ENCODE results near the gene COX5A.

- no peak for TF ChIP-seq ZNF274 (IDR thresholded peaks at IDR 0.05; ENCODE audit: low read depth, low read length)
- TF ChIP-seq SUZ12 (IDR thresholded peaks at IDR 0.05; ENCODE audit: extremely low read depth, insufficient read depth, insufficient read length) = no peak
Observed at GRCh38 chr15:74954515-74954914, 16.6 kb upstream of the COX5A start.
